IPS-18a (cell line): ENCODE results near the gene SERPINB6.

Experiments
- H3K27ac ChIP-seq: one replicate; pipeline ENCODE4 v1.5.1; 2013; ENCODE audit warnings: low read length
- H3K27me3 ChIP-seq: one replicate; pipeline ENCODE4 v1.6.1; 2013; ENCODE audit warnings: mild to moderate bottlenecking, low read length; ENCODE audit not compliant: control insufficient read depth, insufficient read depth
- H3K36me3 ChIP-seq: one replicate; pipeline ENCODE4 v1.6.1; 2013; ENCODE audit warnings: low read depth, low read length; ENCODE audit not compliant: control insufficient read depth
- H3K4me1 ChIP-seq: one replicate; pipeline ENCODE4 v1.6.1; 2013; ENCODE audit warnings: low read depth, low read length; ENCODE audit not compliant: control insufficient read depth
- H3K4me3 ChIP-seq: one replicate; pipeline ENCODE4 v1.5.1; 2013; ENCODE audit warnings: low read length
- H3K9ac ChIP-seq: one replicate; pipeline ENCODE4 v1.6.1; 2013; ENCODE audit warnings: mild to moderate bottlenecking, low read length, moderate library complexity
- H3K9me3 ChIP-seq: one replicate; pipeline ENCODE4 v1.6.1; 2013; ENCODE audit warnings: low read depth, low read length; ENCODE audit not compliant: control insufficient read depth

The SERPINB6 gene

DNA sequence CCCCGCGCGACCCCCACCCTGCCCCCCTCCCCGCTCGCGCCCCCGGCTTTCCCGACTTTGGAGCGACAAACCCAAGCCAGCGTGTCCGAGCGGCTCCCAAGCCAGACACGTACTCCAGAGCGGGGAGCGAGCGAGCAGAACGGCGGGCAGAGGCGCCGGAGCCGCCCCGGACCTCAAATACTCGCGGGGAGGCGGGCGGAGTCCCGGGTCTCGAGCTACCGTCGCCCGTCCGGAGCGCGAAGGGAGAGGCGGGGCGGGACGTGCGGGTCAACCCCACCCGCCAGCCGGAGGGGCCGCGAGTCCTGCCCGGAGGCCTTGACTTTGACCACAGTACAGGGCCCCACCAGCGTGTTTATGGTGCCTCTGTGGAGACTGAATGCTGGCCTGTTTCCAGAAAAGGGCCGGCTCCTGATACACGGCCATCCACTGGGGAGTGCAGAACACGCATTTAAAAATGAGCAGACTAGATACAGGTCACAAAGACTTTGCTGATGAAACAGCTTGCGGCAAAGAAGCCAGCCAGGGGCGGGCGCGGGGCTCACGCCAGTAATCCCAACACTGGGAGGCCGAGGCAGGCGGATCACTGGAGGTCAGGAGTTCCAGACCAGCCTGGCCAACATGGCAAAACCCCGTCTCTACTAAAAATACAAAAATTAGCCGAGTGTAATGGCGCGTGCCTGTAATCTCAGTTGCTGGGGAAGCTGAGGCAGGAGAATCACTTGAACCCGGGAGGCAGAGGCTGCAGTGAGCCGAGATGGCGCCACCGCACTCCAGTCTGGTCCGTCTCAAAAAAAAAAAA is at the start of gene SERPINB6:
TSS of gene SERPINB6 (minus strand) at position 148 of the 799 bp plus-strand sequence. CDS start 12,235 bp downstream, outside the sequence.
- peaks cover 12% of the 10 kb centered on the region for H3K27me3 ChIP-seq
- peak within 1 kb of the TSS; percentile 30 for H3K9ac ChIP-seq
- H3K4me3 ChIP-seq = peak within 1 kb of the TSS; percentile 52
- peaks cover 1% of the 10 kb centered on the region for H3K4me1 ChIP-seq
- H3K27ac ChIP-seq = no peak within 1 kb of the TSS
- H3K9me3 ChIP-seq = no peaks in the 10 kb centered on the region
- no peaks in the 10 kb centered on the region for H3K36me3 ChIP-seq

DNA sequence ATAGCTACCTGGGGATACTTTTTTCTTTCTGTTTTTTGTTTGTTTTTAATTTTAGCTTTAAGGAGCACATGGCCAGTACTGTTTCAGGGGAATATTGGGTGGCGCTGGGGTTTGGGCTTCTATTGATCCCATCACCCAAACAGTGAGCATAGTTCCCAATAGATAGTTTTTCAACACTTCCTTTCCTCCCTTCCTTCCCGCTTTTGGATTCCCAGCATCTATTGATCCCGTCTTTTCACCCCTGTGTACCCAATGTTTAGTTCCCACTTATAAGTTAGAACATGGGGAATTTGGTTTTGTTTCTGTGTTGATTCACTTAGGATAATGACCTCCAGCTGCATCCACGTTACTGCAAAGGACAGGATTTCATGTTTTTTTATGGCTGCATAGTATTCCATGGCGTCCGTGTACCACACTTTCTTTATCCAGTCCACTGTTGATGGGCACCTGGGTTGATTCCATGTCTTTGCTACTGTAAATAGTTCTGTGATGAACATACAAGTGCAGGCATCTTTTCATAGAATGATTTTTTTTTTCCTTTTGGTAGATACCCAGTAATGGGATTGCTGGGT is 48.5 kb upstream of the SERPINB6 start:
- Histone ChIP-seq H3K27ac (no peak overlapping the region), H3K9ac (no peak overlapping the region), H3K4me3 (no peak overlapping the region), H3K4me1 (peaks cover 18% of the 10 kb centered on the region), H3K9me3 (no peaks in the 10 kb centered on the region), H3K27me3 (no peaks in the 10 kb centered on the region), H3K36me3 (peaks cover 49% of the 10 kb centered on the region)

DNA sequence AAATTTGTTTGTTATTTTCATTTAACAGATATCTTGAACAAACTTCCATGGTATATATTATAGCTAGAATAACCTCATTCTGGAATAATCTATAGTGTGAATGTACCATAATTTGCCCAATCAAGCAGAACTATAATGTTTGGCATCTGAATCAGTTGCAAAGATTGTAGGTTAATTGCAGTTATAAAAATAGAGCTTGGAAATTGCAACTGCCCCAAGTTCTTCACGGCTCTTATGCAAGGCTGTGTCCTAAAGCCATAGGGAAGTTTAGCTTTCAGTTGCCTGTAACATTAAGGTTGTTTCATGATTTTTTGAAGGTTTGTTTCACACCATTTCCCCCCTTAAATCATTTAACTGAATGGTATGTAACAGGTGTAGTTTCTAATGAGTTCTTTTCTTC is 47.7 kb upstream of the SERPINB6 start:
- no peak overlapping the region for H3K27ac ChIP-seq
- H3K9me3 ChIP-seq = no peaks in the 10 kb centered on the region
- peaks cover 57% of the 10 kb centered on the region for H3K36me3 ChIP-seq
- peaks cover 14% of the 10 kb centered on the region for H3K4me1 ChIP-seq
- H3K27me3 ChIP-seq = no peaks in the 10 kb centered on the region
- no peak overlapping the region for H3K4me3 ChIP-seq
- H3K9ac ChIP-seq = no peak overlapping the region

DNA sequence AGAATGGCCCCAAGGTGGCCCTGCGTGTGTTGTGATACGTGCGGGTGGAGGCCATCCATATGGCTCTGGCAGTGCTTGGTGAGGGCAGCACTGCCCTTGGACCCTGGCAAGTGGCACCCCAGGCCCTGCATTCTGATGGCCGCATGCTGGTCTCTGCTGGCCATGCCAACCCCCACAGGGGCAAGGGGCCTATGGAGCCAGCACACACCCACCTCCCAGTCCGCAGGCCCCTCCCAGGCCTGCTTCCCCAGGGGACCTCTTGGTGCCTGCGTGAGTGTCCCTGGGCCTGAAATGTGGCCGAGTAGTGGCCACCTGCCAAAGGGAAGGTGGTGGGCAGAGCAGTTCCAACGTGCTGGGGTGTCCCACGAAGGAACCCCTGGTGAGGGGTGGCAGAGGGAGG is 45.9 kb upstream of the SERPINB6 start:
- H3K27ac ChIP-seq = no peak overlapping the region
- no peak overlapping the region for H3K9ac ChIP-seq
- H3K27me3 ChIP-seq = no peaks in the 10 kb centered on the region
- no peaks in the 10 kb centered on the region for H3K4me1 ChIP-seq
- no peak overlapping the region for H3K4me3 ChIP-seq
- H3K9me3 ChIP-seq = peaks cover under 1% of the 10 kb centered on the region
- H3K36me3 ChIP-seq = peaks cover 72% of the 10 kb centered on the region

DNA sequence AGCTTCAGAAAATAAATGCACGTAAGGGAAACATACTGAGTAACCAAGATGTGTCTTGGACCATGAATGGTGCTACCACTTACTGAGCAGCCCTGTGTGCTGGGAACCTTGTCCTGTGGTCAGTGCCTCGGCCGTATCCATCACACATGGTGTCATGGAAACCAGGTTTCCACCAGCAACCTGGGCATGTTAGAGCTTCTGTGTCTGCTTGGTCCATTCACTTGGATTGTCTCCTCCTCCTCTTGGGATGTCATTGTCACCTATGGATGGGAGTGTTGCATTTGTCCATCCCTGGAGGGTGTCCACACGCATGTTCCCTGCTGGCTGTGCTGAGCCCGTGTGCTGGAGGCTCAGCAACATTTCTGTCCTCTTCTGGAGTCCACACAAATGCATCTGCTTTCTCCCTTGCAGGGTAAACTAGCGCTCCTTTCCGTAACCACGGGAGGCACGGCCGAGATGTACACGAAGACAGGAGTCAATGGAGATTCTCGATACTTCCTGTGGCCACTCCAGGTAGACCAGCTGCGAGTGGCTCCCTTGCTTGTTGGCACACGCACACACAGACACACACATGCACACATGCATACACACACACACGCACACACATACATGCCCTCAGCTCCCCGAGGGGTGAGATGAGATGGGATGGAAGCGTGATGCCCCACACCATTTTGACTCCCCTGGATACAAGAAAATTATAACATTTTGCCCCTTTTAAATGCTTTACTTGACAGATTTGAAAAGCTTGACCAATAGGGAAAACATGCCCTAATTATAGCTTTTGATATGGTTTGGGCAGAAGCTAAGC is 45.3 kb upstream of the SERPINB6 start:
- H3K27ac ChIP-seq = no peak overlapping the region
- H3K4me1 ChIP-seq = no peaks in the 10 kb centered on the region
- H3K9ac ChIP-seq = no peak overlapping the region
- no peak overlapping the region for H3K4me3 ChIP-seq
- H3K36me3 ChIP-seq = peaks cover 78% of the 10 kb centered on the region
- H3K27me3 ChIP-seq = no peaks in the 10 kb centered on the region
- peaks cover 6% of the 10 kb centered on the region for H3K9me3 ChIP-seq

DNA sequence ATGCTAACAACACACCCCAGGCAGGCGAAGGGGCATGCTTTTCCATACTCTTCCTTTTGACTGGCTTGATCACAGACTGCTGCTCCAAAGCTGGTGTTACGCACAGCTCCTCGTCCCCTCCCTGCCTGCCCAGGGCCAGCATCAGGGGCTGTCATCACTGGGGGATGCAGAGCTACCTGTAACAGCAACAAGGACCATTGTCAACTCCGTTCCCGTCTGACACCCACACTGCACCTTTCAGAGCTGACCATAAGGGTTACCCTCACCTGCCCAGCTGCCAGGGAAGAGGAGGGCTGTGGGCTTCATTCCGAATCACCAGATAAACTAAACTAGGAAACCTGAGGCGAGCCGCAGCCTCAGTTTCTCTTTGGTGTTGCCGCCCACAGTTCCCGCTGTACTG is 43.8 kb upstream of the SERPINB6 start:
- Histone ChIP-seq H3K27ac (no peak overlapping the region), H3K27me3 (no peaks in the 10 kb centered on the region), H3K4me3 (no peak overlapping the region), H3K4me1 (peaks cover 4% of the 10 kb centered on the region), H3K36me3 (peaks cover 92% of the 10 kb centered on the region), H3K9ac (no peak overlapping the region), H3K9me3 (peaks cover 16% of the 10 kb centered on the region)

DNA sequence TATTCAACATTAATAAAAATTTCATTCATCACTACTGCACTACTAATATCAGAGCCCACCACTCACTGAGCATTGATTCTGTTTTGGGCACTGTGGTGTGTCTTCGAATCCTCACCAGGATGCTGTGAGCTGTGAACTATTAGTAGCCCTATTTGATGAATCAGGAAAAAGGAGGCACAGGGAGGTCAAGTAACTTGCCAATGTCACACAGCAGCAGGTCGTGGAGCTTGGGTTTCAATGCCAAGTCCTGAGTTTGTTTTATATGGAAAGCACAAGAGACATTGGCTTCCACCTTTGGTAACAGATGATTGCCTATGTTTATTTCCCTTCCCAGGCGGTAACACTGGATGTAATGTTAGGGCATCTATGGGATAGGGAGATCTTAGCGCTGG is 43.3 kb upstream of the SERPINB6 start:
- Histone ChIP-seq H3K9ac (no peak overlapping the region), H3K36me3 (peaks cover 90% of the 10 kb centered on the region), H3K4me3 (no peak overlapping the region), H3K4me1 (peaks cover 8% of the 10 kb centered on the region), H3K9me3 (peaks cover 16% of the 10 kb centered on the region), H3K27me3 (no peaks in the 10 kb centered on the region), H3K27ac (no peak overlapping the region)

DNA sequence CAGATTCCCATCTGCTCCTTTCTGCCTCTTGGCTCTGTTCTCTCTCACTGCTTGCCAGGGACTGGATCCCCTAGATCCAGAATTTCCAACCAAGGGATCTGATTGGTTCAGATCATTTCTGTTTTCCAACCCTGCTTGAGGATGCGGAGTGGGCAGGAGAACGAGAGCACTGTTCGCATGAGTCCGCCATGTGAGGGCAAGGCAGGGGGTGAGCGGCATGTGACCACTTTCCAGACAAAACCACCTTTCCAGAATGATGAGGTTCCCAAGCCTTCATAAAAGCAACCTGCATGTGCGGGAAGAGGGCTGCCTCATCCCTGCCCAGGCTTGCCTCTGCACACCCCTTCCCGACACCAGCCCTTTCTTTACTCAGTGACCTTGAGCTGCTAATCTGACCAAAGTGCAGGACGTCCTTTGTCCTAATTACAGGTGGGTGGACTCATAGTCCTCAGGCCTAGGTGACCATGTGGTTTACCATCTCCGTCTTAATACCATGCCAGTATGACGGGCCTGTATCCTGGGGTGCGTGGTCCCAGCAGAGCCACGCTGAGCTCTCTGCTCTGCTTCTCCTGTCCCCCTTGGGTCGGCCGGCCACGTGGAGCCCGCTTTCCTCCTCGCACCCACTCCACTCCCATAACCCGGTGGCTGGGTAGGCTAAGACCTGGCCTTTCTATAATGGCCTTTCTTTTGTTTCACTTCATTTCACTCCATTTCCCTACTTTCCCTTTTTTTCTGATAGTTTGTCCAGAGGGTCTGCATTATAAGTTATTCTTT is 42.7 kb upstream of the SERPINB6 start:
- Histone ChIP-seq H3K9me3 (peaks cover 16% of the 10 kb centered on the region), H3K4me1 (peaks cover 12% of the 10 kb centered on the region), H3K27me3 (no peaks in the 10 kb centered on the region), H3K27ac (no peak overlapping the region), H3K36me3 (peaks cover 84% of the 10 kb centered on the region), H3K9ac (no peak overlapping the region), H3K4me3 (no peak overlapping the region)

DNA sequence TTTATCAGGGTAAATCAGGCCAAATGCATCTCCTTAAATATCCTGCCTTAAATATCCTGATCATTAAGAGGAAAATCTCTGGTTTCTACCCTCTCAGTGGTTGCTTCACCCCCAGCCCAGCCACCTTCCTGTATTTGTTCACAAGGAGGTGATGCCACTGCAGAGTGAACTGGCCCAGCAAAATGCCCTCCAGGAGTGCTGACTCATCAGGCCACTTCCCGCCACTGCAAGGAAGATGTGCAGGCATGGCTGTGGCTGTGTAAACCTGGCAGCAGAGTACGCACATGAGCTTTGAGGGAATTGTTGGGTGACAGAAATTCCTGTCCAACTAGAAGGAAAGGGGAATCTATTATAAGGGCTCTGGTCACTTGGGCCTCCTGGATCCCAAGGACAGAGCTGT is 42.1 kb upstream of the SERPINB6 start:
- peaks cover 16% of the 10 kb centered on the region for H3K9me3 ChIP-seq
- H3K36me3 ChIP-seq = peaks cover 78% of the 10 kb centered on the region
- H3K4me3 ChIP-seq = no peak overlapping the region
- no peak overlapping the region for H3K9ac ChIP-seq
- peaks cover 12% of the 10 kb centered on the region for H3K4me1 ChIP-seq
- H3K27ac ChIP-seq = no peak overlapping the region
- H3K27me3 ChIP-seq = no peaks in the 10 kb centered on the region

DNA sequence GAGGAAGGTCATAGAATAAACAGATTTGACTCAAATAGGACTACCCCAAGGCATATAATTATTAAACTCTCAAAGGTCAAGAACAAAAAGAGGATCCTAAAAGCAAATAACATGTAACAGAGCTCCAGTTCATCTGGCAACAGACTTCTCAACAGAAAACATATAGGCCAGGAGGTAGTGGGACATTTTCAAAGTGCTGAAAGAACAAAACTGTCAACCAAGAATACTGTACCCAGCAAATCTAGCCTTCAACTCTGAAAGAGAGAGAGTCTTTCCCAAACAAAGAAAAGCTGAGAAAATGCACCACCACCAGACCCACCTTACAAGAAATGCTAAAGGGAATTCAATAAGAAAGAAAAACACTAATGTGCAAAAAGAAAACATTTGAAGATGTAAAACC is 40.2 kb upstream of the SERPINB6 start:
- H3K4me1 ChIP-seq = peaks cover 17% of the 10 kb centered on the region
- H3K27ac ChIP-seq = no peak overlapping the region
- H3K4me3 ChIP-seq = no peak overlapping the region
- peaks cover 71% of the 10 kb centered on the region for H3K36me3 ChIP-seq
- no peak overlapping the region for H3K9ac ChIP-seq
- H3K27me3 ChIP-seq = no peaks in the 10 kb centered on the region
- H3K9me3 ChIP-seq = peaks cover 16% of the 10 kb centered on the region

DNA sequence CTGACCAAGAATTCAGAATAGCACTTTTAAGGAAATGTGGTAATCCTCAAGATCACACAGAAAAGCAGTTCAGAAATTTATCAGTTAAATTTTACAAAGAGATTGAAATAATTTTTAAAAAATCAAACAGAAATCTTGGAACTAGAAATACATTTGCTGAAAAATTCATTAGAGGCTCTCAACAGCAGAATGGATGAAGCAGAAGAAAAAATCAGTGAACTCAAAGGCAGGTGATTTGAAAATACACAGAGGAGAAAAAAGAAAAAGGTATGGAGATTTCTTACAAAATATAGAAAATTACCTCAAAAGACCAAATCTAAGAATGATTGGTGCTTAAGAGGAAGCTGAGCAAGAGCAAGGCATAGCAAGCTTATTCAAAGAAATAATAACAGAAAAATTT is 39.8 kb upstream of the SERPINB6 start:
- Histone ChIP-seq H3K27ac (no peak overlapping the region), H3K36me3 (peaks cover 72% of the 10 kb centered on the region), H3K27me3 (no peaks in the 10 kb centered on the region)

More for the DNA sequence above, 39.8 kb upstream of the SERPINB6 start:
- Histone ChIP-seq H3K9ac (no peak overlapping the region), H3K4me1 (peaks cover 19% of the 10 kb centered on the region), H3K4me3 (no peak overlapping the region), H3K9me3 (peaks cover 16% of the 10 kb centered on the region)
